ENCODE data around the gene RASGRF2.

DNA sequence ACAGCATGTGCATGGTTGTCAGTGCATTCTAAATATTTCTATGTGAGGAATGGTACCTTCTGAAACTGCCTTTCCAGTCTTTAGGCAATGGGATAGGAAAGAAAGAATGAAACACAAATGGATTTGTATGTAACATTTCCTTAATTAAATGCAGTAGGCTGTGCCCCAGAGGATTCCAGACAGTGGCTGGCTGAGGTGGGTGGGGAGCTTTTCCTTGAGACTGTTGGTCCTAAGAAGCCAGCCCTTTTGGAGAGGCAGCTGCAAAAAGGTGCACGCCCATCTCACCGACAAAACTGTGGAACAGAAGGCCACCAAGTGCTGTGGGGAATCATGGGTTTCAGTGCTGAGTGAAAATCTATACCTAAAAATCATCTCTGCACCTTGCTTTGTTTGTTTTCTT is 266.1 kb downstream of the RASGRF2 start:
- TF ChIP-seq, protein P1, sequence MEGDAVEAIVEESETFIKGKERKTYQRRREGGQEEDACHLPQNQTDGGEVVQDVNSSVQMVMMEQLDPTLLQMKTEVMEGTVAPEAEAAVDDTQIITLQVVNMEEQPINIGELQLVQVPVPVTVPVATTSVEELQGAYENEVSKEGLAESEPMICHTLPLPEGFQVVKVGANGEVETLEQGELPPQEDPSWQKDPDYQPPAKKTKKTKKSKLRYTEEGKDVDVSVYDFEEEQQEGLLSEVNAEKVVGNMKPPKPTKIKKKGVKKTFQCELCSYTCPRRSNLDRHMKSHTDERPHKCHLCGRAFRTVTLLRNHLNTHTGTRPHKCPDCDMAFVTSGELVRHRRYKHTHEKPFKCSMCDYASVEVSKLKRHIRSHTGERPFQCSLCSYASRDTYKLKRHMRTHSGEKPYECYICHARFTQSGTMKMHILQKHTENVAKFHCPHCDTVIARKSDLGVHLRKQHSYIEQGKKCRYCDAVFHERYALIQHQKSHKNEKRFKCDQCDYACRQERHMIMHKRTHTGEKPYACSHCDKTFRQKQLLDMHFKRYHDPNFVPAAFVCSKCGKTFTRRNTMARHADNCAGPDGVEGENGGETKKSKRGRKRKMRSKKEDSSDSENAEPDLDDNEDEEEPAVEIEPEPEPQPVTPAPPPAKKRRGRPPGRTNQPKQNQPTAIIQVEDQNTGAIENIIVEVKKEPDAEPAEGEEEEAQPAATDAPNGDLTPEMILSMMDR (IDR thresholded peaks at IDR 0.05): no peak
- TF ChIP-seq NFE2L2 (conservative IDR thresholded peaks at IDR 0.05; ENCODE audit: low read length) (no peak), RFX5 (IDR thresholded peaks at IDR 0.05) (no peak), POLR2A (IDR thresholded peaks at IDR 0.05; ENCODE audit: low read length) (no peak)

Data from A549 (cell line).